Endothelial cell of umbilical vein (primary cell): Measurements from ENCODE around the gene TNFAIP8. TPM values are rescaled to one million over a fixed set of nuclear protein-coding genes. Genes with fewer than 3 reads are reported as not detected.

Experiments
- BruUV-seq: library from RNA; stranded (reverse); fragments of 400-500 nt; replicated peaks from 2 replicates; lab custom pipeline; 2021; lab: Mats Ljungman, UMichigan
- CTCF ChIA-PET: fragments of 300-600, 350-600 bp; sonication (Branson Sonifier 250); formaldehyde crosslinking; loops from one replicate; lab custom pipeline; 2021; ENCODE audit warnings: antibody characterized with exemption, inconsistent platforms; lab: Charles Lee
- POLR2A ChIA-PET: fragments of 300-600, 350-600 bp; sonication (Branson Sonifier 250); formaldehyde crosslinking; loops from one replicate; lab custom pipeline; 2021; ENCODE audit warnings: antibody characterized with exemption, inconsistent platforms; lab: Charles Lee
- DNase-seq: peaks from one replicate; pipeline ENCODE4 v3.0.0-alpha.2; 2011; ENCODE audit warnings: low read depth, low spot score
- FAIRE-seq: peaks from 2 replicates; lab custom pipeline; 2011; peaks lifted over from hg19 to GRCh38; lab: Jason Lieb, UNC
- H2AFZ ChIP-seq: 2 replicates; pipeline ENCODE4 v1.6.0; 2012; ENCODE audit warnings: low read depth, low read length, control low read depth, inconsistent platforms
- H3K27ac ChIP-seq: 2 replicates; pipeline ENCODE4 v1.5.1; 2011; ENCODE audit warnings: low read depth, mild to moderate bottlenecking, control low read depth, low read length, moderate library complexity; ENCODE audit not compliant: insufficient read depth
- H3K27me3 ChIP-seq, 2 experiments: 2 replicates each; pipeline versions ENCODE4 v1.6.0 to v1.6.1; 2011; ENCODE audit warnings: low read length in 2 of 2, mixed read lengths in 1 of 2; ENCODE audit not compliant: control insufficient read depth in 2 of 2, insufficient read depth in 2 of 2
- H3K36me3 ChIP-seq, 2 experiments: 2 replicates in 1 of 2; 3 replicates in 1 of 2; pipeline ENCODE4 v1.5.1; 2011; ENCODE audit warnings: low read length in 2 of 2, mild to moderate bottlenecking in 1 of 2, moderate library complexity in 1 of 2; ENCODE audit not compliant: control insufficient read depth in 2 of 2, insufficient read depth in 2 of 2; ENCODE audit errors: extremely low read depth in 1 of 2
- H3K4me1 ChIP-seq: 3 replicates; pipeline ENCODE4 v1.5.1; 2011; ENCODE audit warnings: mild to moderate bottlenecking, low read length; ENCODE audit not compliant: control insufficient read depth, insufficient read depth; ENCODE audit errors: extremely low read depth
- H3K4me2 ChIP-seq: 2 replicates; pipeline ENCODE4 v1.6.1; 2011; ENCODE audit warnings: low read length, control low read depth, mixed read lengths; ENCODE audit not compliant: insufficient read depth
- H3K4me3 ChIP-seq, 3 experiments: fragments of 200-600 bp in 1 of 3; sonication (generic), shearing (Covaris generic) in 1 of 3; replicated peaks in 1 of 3; 2 replicates each; pipeline ENCODE4 v1.5.1; 2011 to 2016; ENCODE audit warnings: control low read depth in 3 of 3, low read length in 3 of 3, mild to moderate bottlenecking in 2 of 3, inconsistent platforms in 1 of 3, low read depth in 1 of 3, moderate library complexity in 1 of 3; ENCODE audit not compliant: insufficient read depth in 1 of 3
- H3K79me2 ChIP-seq: 2 replicates; pipeline ENCODE4 v1.6.0; 2012; ENCODE audit warnings: low read length, inconsistent platforms; ENCODE audit not compliant: control insufficient read depth, insufficient read depth
- H3K9ac ChIP-seq: replicated peaks from 2 replicates; pipeline ENCODE3; 2011; ENCODE audit warnings: low read length, control low read depth; ENCODE audit not compliant: insufficient read depth; ENCODE audit errors: extremely low read depth
- H3K9me1 ChIP-seq: replicated peaks from 3 replicates; pipeline ENCODE4 v1.6.0; 2011; ENCODE audit warnings: mild to moderate bottlenecking, low read length; ENCODE audit not compliant: control insufficient read depth, insufficient read depth; ENCODE audit errors: extremely low read depth
- H3K9me3 ChIP-seq: replicated peaks from 2 replicates; pipeline ENCODE4 v1.5.1; 2012; ENCODE audit warnings: low read length, inconsistent platforms; ENCODE audit not compliant: control insufficient read depth, insufficient read depth
- H4K20me1 ChIP-seq: replicated peaks from 2 replicates; pipeline ENCODE3; 2011; ENCODE audit warnings: mild to moderate bottlenecking, low read length; ENCODE audit not compliant: control insufficient read depth, insufficient read depth; ENCODE audit errors: extremely low read depth
- CTCF ChIP-seq, 2 donors: IDR thresholded peaks; 1 replicate in 1 of 2; 2 replicates in 1 of 2; pipeline ENCODE4 v1.5.1; 2011; ENCODE audit warnings: low read length in 2 of 2, mild to moderate bottlenecking in 2 of 2, moderate library complexity in 2 of 2, control low read depth in 1 of 2, inconsistent platforms in 1 of 2, low read depth in 1 of 2; ENCODE audit not compliant: insufficient read depth in 1 of 2; ENCODE audit errors: extremely low read depth in 1 of 2
- FOS ChIP-seq: IDR thresholded peaks from 2 replicates; pipeline ENCODE4 v1.6.1; 2011; ENCODE audit warnings: mild to moderate bottlenecking, low read length, moderate library complexity, borderline replicate concordance; ENCODE audit not compliant: insufficient read depth
- GATA2 ChIP-seq: IDR thresholded peaks from 2 replicates; pipeline ENCODE4 v1.7.0; 2011; ENCODE audit warnings: low read depth, mild to moderate bottlenecking, moderate library complexity, mixed read lengths, low read length; ENCODE audit not compliant: insufficient read length, insufficient read depth
- JUN ChIP-seq: IDR thresholded peaks from 2 replicates; pipeline ENCODE4 v1.6.1; 2011; ENCODE audit warnings: borderline replicate concordance, low read depth; ENCODE audit not compliant: insufficient read length, insufficient read depth
- POLR2A ChIP-seq: IDR thresholded peaks from 2 replicates; pipeline ENCODE4 v1.6.1; 2012; ENCODE audit warnings: low read depth, mild to moderate bottlenecking, control low read depth, low read length
- dilution Hi-C: fragments of 300-500 bp; cut with MboI; formaldehyde crosslinking; loops from one replicate; pipeline ENCODE4 v1.15.0; 2019; ENCODE audit warnings: low sequenced_read_pairs; ENCODE audit not compliant: extremely low pct_ligation_motif_present
- intact Hi-C: fragments of 100-400 bp; cut with micrococcal nuclease; formaldehyde crosslinking; loops from one replicate; pipeline ENCODE4 v1.10.0; 2022
- polyA plus RNA-seq, 4 experiments: library from polyadenylated mRNA; depleted of rRNA in 3 of 4; stranded (reverse) in 3 of 4; unstranded in 1 of 4; fragments of >200 nt; gene quantifications; 2 replicates each; pipeline versions ENCODE4 v1.2.1 to v1.2.3, GENCODE V29; 2011 to 2012; ENCODE audit warnings: missing spikeins in 1 of 4
- total RNA-seq: library from RNA; stranded (reverse); gene quantifications from 2 replicates; pipeline ENCODE4 v1.2.3, GENCODE V29; 2021
- TF ChIP-seq, protein P1 (sequence below): IDR thresholded peaks from 2 replicates; pipeline ENCODE4 v1.6.1; 2011; ENCODE audit not compliant: insufficient read depth, insufficient read length

TNFAIP8 gene
- total and polyA plus RNA-seq, 2 donors (not counting 3 experiments of a cell fraction or from before 2014, with no cell fraction given), result 4.7 to 7.4 TPM

DNA sequence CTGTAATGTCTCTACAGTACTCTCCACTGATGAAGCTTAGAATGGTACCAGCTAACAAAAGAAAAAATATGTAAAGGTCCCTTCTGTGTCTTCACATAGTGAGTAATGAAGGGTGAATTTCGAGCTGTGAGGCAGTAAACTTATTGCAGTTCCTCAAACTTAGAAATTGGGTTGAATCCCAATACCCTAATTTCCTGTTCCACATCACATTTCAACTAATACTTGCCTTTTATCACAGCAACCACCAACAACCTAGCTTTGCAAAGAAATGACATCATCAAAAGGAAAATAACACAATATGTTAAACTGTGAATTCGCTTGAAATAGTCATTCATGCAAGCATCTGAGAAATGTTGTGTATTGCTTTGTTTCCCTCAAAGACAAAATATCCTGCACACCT, 9.4 kb upstream of the TNFAIP8 start:
- no peaks in the 10 kb centered on the region for H3K27me3 ChIP-seq
- no peaks in the 10 kb centered on the region for H3K9me1 ChIP-seq
- dilution Hi-C loops, result no loop called here
- H3K79me2 ChIP-seq, result no peaks in the 10 kb centered on the region
- intact Hi-C loops, result no loop called here
- H3K36me3 ChIP-seq, result no peaks in the 10 kb centered on the region
- no peak overlapping the region for H3K4me3 ChIP-seq
- TF ChIP-seq JUN (peak; percentile 10), CTCF (IDR thresholded peaks at IDR 0.05; ENCODE audit: extremely low read depth in 1 of 2, insufficient read depth in 1 of 2, low read depth in 1 of 2, low read length in 2 of 2) (no peak), POLR2A (no peak), GATA2 (no peak), FOS (no peak)
- TF ChIP-seq, protein P1, sequence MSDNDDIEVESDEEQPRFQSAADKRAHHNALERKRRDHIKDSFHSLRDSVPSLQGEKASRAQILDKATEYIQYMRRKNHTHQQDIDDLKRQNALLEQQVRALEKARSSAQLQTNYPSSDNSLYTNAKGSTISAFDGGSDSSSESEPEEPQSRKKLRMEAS, result no peak
- ChIA-PET CTCF (interaction anchor here (1.1 to 1.4 kb wide), 2 partner anchors 10 to 66 kb away, joined by 4 read pairs; partner anchors contain the start of gene TNFAIP8), POLR2A (no interaction called here)
- FAIRE-seq, result no peak
- no peak overlapping the region for H2AFZ ChIP-seq
- H3K4me2 ChIP-seq, result no peak overlapping the region
- peaks cover 7% of the 10 kb centered on the region for H3K4me1 ChIP-seq
- H4K20me1 ChIP-seq, result no peaks in the 10 kb centered on the region
- no peak for DNase-seq
- BruUV-seq, result no TSS peak
- H3K27ac ChIP-seq, result no peak overlapping the region
- no peak overlapping the region for H3K9ac ChIP-seq
- H3K9me3 ChIP-seq, result no peaks in the 10 kb centered on the region
